Central memory CD8-positive, alpha-beta T cell (primary cell): ENCODE data around the gene PATJ.
"Not testable (repeated sequence)": the region's sequence is repeated elsewhere in the genome, so short reads cannot be mapped to it uniquely, and the experiment has no call there.

Source experiments
- ATAC-seq: fragments of 150-1000 bp; cut with Tn5 transposase; replicated peaks from 2 replicates; pipeline ENCODE4 v1.10.0; 2022; ENCODE audit warnings: mild to moderate bottlenecking, moderate FRiP score, moderate number of reproducible peaks; ENCODE audit not compliant: poor library complexity, severe bottlenecking; ENCODE audit errors: extremely low read depth
- DNase-seq, 2 donors: peaks; one replicate each; pipeline ENCODE4 v3.0.0; 2021; ENCODE audit warnings: low spot score in 2 of 2
- H3K27ac Mint-ChIP-seq: one replicate; pipeline ENCODE4 v1.8.0; 2022; ENCODE audit warnings: low read depth, mild to moderate bottlenecking, moderate library complexity, mixed read lengths
- H3K27me3 Mint-ChIP-seq: one replicate; pipeline ENCODE4 v1.8.0; 2022; ENCODE audit warnings: mixed read lengths
- H3K36me3 Mint-ChIP-seq: one replicate; pipeline ENCODE4 v1.8.0; 2022; ENCODE audit warnings: mild to moderate bottlenecking, moderate library complexity, mixed read lengths; ENCODE audit not compliant: insufficient read depth
- H3K4me1 Mint-ChIP-seq: one replicate; pipeline ENCODE4 v1.8.0; 2022; ENCODE audit warnings: mixed read lengths
- H3K4me3 Mint-ChIP-seq: one replicate; pipeline ENCODE4 v1.8.0; 2022; ENCODE audit warnings: mild to moderate bottlenecking, moderate library complexity, mixed read lengths
- H3K9me3 Mint-ChIP-seq: one replicate; pipeline ENCODE4 v1.8.0; 2022; ENCODE audit warnings: mixed read lengths

Gene PATJ

DNA sequence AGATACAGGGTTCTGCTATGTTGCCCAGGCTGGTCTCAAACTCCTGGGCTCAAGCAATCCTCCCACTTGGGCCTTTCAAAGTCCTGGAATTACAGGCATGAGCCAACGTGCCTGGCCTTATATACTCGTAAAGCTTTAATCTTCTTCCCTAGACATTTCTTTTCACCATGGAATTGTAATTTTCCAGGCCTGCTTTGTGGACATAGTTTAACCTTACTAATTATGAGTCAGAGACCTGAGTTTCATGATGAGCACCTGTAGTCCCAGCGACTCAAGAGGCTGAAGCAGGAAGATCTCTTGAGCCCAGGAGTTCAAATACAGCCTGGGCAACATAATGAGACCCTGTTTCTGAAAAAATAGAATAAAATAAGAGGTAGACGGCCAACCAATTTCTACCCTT lies 12.3 kb downstream of the PATJ start:
- H3K27me3 Mint-ChIP-seq, result no peaks in the 10 kb centered on the region
- H3K4me3 Mint-ChIP-seq, result no peak overlapping the region
- H3K36me3 Mint-ChIP-seq, result no peaks in the 10 kb centered on the region
- DNase-seq (no peak), ATAC-seq (no peak)
- no peaks in the 10 kb centered on the region for H3K9me3 Mint-ChIP-seq
- H3K27ac Mint-ChIP-seq, result no peak overlapping the region
- peaks cover 5% of the 10 kb centered on the region for H3K4me1 Mint-ChIP-seq

DNA sequence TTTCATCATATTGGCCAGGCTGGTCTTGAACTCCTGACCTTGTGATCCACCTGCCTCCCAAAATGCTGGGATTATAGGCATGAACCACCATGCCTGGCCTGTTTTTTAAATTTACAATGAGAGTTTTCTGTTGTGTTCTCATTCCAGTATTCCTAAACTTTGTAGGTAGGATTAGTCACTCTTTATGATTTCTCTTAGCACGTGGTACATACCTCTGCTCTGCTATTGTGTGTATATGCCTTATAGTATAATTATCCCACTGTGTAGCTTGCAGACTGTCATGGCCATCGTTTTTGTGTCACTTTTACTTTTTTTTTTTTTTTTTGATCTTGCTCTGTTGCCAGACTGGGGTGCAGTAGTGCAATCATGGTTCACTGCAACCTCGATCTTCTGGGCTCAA lies 14.5 kb downstream of the PATJ start:
- Mint-ChIP-seq H3K36me3 (peaks cover 3% of the 10 kb centered on the region), H3K27ac (no peak overlapping the region), H3K4me3 (no peak overlapping the region), H3K4me1 (peaks cover 5% of the 10 kb centered on the region), H3K27me3 (no peaks in the 10 kb centered on the region), H3K9me3 (no peaks in the 10 kb centered on the region)
- DNase-seq (no peak), ATAC-seq (no peak)

GRCh38 chr1:61757950-61758349 lies 15.7 kb downstream of the PATJ start:
- H3K27me3 Mint-ChIP-seq, result no peaks in the 10 kb centered on the region
- H3K4me3 Mint-ChIP-seq, result no peak overlapping the region

GRCh38 chr1:61770131-61770530 lies 27.9 kb downstream of the PATJ start:
- H3K27me3 Mint-ChIP-seq, result no peaks in the 10 kb centered on the region
- H3K4me3 Mint-ChIP-seq, result no peak overlapping the region
- DNase-seq (no peak), ATAC-seq (no peak)
- H3K9me3 Mint-ChIP-seq, result no peaks in the 10 kb centered on the region
- H3K27ac Mint-ChIP-seq, result no peak overlapping the region
- peaks cover 19% of the 10 kb centered on the region for H3K36me3 Mint-ChIP-seq
- no peaks in the 10 kb centered on the region for H3K4me1 Mint-ChIP-seq

More at GRCh38 chr1:61757950-61758349, 15.7 kb downstream of the PATJ start:
- no peak overlapping the region for H3K27ac Mint-ChIP-seq
- DNase-seq (no peak), ATAC-seq (no peak)
- peaks cover 5% of the 10 kb centered on the region for H3K4me1 Mint-ChIP-seq
- H3K36me3 Mint-ChIP-seq, result peaks cover 3% of the 10 kb centered on the region
- no peaks in the 10 kb centered on the region for H3K9me3 Mint-ChIP-seq

DNA sequence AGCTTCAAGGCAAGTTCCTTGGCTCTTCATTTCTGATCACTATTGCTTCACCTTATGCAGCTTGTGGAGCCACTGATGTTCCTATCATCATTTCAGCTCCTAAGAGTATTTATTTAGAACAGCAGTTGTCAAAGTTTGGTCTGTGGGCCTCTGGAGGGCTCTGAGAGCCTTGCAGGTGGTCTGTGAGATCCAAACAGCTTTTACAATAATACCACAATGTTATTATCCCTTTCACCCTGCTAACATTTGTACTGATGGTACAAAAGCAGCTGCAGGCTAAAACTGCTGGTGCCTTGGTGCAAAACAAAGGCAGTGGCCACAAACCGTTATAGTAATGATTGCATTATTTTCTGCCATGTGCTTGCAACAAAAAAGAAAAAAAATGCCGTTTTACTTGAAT lies 33.8 kb downstream of the PATJ start:
- Mint-ChIP-seq H3K9me3 (no peaks in the 10 kb centered on the region), H3K27me3 (no peaks in the 10 kb centered on the region), H3K36me3 (peaks cover 8% of the 10 kb centered on the region), H3K4me1 (peaks cover 13% of the 10 kb centered on the region), H3K4me3 (no peak overlapping the region), H3K27ac (no peak overlapping the region)
- no peak for ATAC-seq
- DNase-seq, result no peak

GRCh38 chr1:61779231-61779630 lies 37.0 kb downstream of the PATJ start:
- ATAC-seq (no peak), DNase-seq (no peak)
- H3K4me3 Mint-ChIP-seq, result no peak overlapping the region
- peaks cover 6% of the 10 kb centered on the region for H3K36me3 Mint-ChIP-seq
- H3K4me1 Mint-ChIP-seq, result peaks cover 26% of the 10 kb centered on the region
- H3K27me3 Mint-ChIP-seq, result no peaks in the 10 kb centered on the region
- H3K27ac Mint-ChIP-seq, result no peak overlapping the region
- H3K9me3 Mint-ChIP-seq, result no peaks in the 10 kb centered on the region

DNA sequence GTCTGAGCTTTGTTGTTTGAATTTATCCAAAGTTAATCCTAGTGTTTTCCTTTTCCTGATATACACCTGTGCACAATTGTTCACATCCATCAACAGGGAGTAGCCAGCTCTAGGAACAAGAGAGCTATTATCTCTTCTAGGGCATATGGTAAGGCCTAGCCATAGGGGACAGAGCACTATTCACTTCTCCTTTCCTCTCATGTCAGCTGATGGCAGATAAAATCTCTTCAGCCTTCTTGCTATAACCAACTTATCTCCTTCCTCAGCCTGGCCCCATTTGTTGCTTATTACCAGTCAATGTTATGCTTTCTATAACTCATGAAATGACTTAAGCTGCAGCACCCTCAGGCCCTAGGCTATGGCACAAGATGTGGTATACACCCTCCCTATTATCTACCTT lies 38.9 kb downstream of the PATJ start:
- DNase-seq (no peak), ATAC-seq (no peak)
- H3K36me3 Mint-ChIP-seq, result peaks cover 4% of the 10 kb centered on the region
- H3K27me3 Mint-ChIP-seq, result no peaks in the 10 kb centered on the region
- no peaks in the 10 kb centered on the region for H3K9me3 Mint-ChIP-seq
- no peak overlapping the region for H3K27ac Mint-ChIP-seq
- no peak overlapping the region for H3K4me3 Mint-ChIP-seq
- peaks cover 26% of the 10 kb centered on the region for H3K4me1 Mint-ChIP-seq

- H3K9me3 Mint-ChIP-seq, result no peaks in the 10 kb centered on the region
Observed at GRCh38 chr1:61782771-61783170, 40.5 kb downstream of the PATJ start.

GRCh38 chr1:61784726-61785125 lies 42.4 kb downstream of the PATJ start:
- Mint-ChIP-seq H3K9me3 (no peaks in the 10 kb centered on the region), H3K36me3 (peaks cover 5% of the 10 kb centered on the region), H3K27ac (no peak overlapping the region), H3K4me1 (peaks cover 28% of the 10 kb centered on the region), H3K4me3 (no peak overlapping the region), H3K27me3 (no peaks in the 10 kb centered on the region)
- DNase-seq, result no peak
- no peak for ATAC-seq

More at GRCh38 chr1:61782771-61783170, 40.5 kb downstream of the PATJ start:
- ATAC-seq (peak; percentile 97), DNase-seq (peak; percentile 18 to 56)
- H3K36me3 Mint-ChIP-seq, result peaks cover 4% of the 10 kb centered on the region
- no peaks in the 10 kb centered on the region for H3K27me3 Mint-ChIP-seq
- H3K27ac Mint-ChIP-seq, result peak overlapping the region; percentile 45
- peaks cover 32% of the 10 kb centered on the region for H3K4me1 Mint-ChIP-seq
- H3K4me3 Mint-ChIP-seq, result peak overlapping the region; percentile 55

GRCh38 chr1:61790837-61791236 lies 48.6 kb downstream of the PATJ start:
- Mint-ChIP-seq H3K9me3 (no peaks in the 10 kb centered on the region), H3K4me1 (peaks cover 6% of the 10 kb centered on the region), H3K27me3 (no peaks in the 10 kb centered on the region), H3K27ac (no peak overlapping the region), H3K4me3 (no peak overlapping the region), H3K36me3 (peaks cover 4% of the 10 kb centered on the region)
- ATAC-seq (no peak), DNase-seq (no peak)

GRCh38 chr1:61797045-61797755 lies 54.9 kb downstream of the PATJ start:
- DNase-seq (no peak), ATAC-seq (no peak)
- Mint-ChIP-seq H3K27me3 (no peaks in the 10 kb centered on the region), H3K27ac (no peak overlapping the region), H3K9me3 (no peaks in the 10 kb centered on the region), H3K4me3 (no peak overlapping the region), H3K36me3 (peaks cover 13% of the 10 kb centered on the region), H3K4me1 (peaks cover 6% of the 10 kb centered on the region)

DNA sequence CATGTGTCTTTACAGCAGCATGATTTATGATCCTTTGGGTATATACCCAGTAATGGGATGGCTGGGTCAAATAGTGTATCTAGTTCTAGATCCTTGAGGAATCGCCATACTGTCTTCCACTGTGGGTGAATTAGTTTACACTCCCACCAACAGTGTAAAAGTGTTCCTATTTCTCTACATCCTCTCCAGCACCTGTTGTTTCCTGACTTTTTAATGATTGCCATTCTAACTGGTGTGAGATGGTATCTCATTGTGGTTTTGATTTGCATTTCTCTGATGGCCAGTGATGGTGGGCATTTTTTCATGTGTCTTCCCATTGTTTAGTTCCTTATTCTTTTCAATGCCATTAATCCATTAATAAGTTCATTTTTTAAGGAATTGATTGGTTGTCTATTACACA lies 58.8 kb downstream of the PATJ start:
- not testable (repeated sequence) for H3K27ac Mint-ChIP-seq

GRCh38 chr1:61807606-61808140 lies 65.4 kb downstream of the PATJ start:
- ATAC-seq (no peak), DNase-seq (no peak)
- H3K4me1 Mint-ChIP-seq, result no peaks in the 10 kb centered on the region
- H3K27me3 Mint-ChIP-seq, result no peaks in the 10 kb centered on the region
- H3K36me3 Mint-ChIP-seq, result peaks cover 23% of the 10 kb centered on the region
- H3K9me3 Mint-ChIP-seq, result no peaks in the 10 kb centered on the region
- H3K4me3 Mint-ChIP-seq, result no peak overlapping the region
- H3K27ac Mint-ChIP-seq, result no peak overlapping the region

More for the DNA sequence above, 58.8 kb downstream of the PATJ start:
- H3K4me1 Mint-ChIP-seq, H3K27me3 Mint-ChIP-seq, DNase-seq, H3K4me3 Mint-ChIP-seq, ATAC-seq, H3K9me3 Mint-ChIP-seq: not testable (repeated sequence)
- peaks cover 21% of the 10 kb centered on the region for H3K36me3 Mint-ChIP-seq
